ENCODE data around the gene ZMYND10. TPM values are rescaled to one million over a fixed set of nuclear protein-coding genes. Genes with fewer than 3 reads are reported as not detected.

The ZMYND10 gene
- total RNA-seq, 1 experiment from 2014 or later, result 1.4 TPM

DNA sequence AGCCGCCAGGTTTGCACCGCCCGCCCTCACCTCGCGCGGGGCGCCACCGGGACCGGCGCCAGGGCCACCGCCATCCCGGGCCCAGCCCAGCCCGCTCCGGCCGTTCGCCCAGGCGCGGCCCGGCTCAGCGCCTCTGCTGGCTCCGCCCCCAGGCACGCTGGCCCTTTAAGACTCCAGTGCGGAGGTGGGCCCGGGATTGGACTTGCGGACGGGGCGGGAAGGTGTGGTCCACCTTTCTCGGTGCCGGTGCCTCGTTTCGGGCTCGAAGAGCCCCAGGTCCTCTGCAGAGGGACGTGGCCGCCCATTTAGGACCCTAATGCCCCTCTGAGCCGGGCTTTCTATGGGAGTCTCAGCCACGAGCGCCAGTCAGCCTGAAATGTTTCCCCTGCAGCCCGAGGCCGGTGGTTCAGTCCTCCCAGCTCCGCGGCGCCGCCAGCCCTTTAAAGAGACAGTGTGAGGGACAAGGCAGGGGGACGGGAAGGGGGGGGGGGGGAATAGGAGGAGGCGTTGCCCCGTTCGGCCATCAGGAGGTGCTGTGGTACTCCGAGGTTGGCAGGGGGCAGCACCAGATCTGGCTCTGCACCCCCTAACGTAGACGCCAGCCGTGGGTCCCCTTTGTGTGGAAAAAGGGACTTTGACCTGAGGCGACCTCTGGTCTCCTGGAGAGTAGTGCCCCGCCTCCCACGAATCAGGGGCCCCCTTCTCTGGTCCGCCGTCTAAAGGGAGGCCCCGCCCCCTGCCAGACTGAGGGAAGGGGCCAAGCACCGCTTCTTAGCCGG, 24.0 kb downstream of the ZMYND10 start:
- H3K9me3 Mint-ChIP-seq, result no peaks in the 10 kb centered on the region
- Histone ChIP-seq H2AFZ (ENCODE audit: low read length) (no peak overlapping the region), H2BK5ac (ENCODE audit: insufficient read length, low read length) (peak overlapping the region; percentile 81), H3K4me1 (ENCODE audit: insufficient read depth, low read length) (peaks cover 6% of the 10 kb centered on the region; the same call in 1 of the 2 replicates), H3K79me2 (ENCODE audit: insufficient read depth, low read length) (peaks cover 5% of the 10 kb centered on the region; the same call in 1 of the 2 replicates), H3K18ac (ENCODE audit: insufficient read length, low read depth, low read length) (peak overlapping the region; percentile 96), H4K8ac (replicated peaks; ENCODE audit: insufficient read length, low read depth, low read length) (no peak overlapping the region), H2BK120ac (ENCODE audit: low read depth, low read length, poor library complexity, severe bottlenecking) (no peak overlapping the region), H3K23me2 (ENCODE audit: insufficient read length, low read depth, low read length, poor library complexity, severe bottlenecking) (peaks cover 15% of the 10 kb centered on the region), H3K56ac (ENCODE audit: insufficient read length, low read depth, low read length) (no peak overlapping the region), H3K4ac (ENCODE audit: low read depth, low read length) (no peak overlapping the region), H2AK5ac (ENCODE audit: insufficient read length, low read length) (no peak overlapping the region), H3K9me3 (ENCODE audit: control insufficient read depth, low read depth, low read length) (no peaks in the 10 kb centered on the region), H3K23ac (ENCODE audit: insufficient read length, low read depth, low read length) (no peak overlapping the region), H3K4me2 (ENCODE audit: insufficient read depth, insufficient read length, low read length) (peak overlapping the region; percentile 37), H3K27me3 (ENCODE audit: insufficient read depth, low read length) (no peaks in the 10 kb centered on the region), H4K91ac (ENCODE audit: insufficient read length, low read depth, low read length) (no peak overlapping the region), H3K9ac (ENCODE audit: extremely low read depth, insufficient read length, low read length) (peak overlapping the region; percentile 87), H2BK15ac (ENCODE audit: low read depth, low read length) (no peak overlapping the region), H3K79me1 (ENCODE audit: insufficient read depth, low read depth, low read length, poor library complexity, severe bottlenecking) (no peaks in the 10 kb centered on the region), H4K5ac (ENCODE audit: insufficient read length, low read depth, low read length) (no peak overlapping the region), H2BK12ac (ENCODE audit: insufficient read length, low read depth, low read length) (no peak overlapping the region), H2BK20ac (ENCODE audit: low read depth, low read length, poor library complexity, severe bottlenecking) (no peak overlapping the region), H3K14ac (ENCODE audit: insufficient read depth, low read length) (peak overlapping the region; percentile 98), H3K27ac (ENCODE audit: insufficient read length, low read depth, low read length) (no peak overlapping the region), H4K20me1 (ENCODE audit: control insufficient read depth, insufficient read depth, insufficient read length) (no peaks in the 10 kb centered on the region), H3T11ph (ENCODE audit: low read length) (no peak overlapping the region)
- peaks cover 27 to 42% of the 10 kb centered on the region in 2 experiments for H3K4me1 Mint-ChIP-seq
- WGBS (ENCODE audit: extremely low coverage, insufficient read length, low lambda C conversion rate), result no CpG with 5 or more reads among the region's 59 CpGs
- TF ChIP-seq, protein P1, sequence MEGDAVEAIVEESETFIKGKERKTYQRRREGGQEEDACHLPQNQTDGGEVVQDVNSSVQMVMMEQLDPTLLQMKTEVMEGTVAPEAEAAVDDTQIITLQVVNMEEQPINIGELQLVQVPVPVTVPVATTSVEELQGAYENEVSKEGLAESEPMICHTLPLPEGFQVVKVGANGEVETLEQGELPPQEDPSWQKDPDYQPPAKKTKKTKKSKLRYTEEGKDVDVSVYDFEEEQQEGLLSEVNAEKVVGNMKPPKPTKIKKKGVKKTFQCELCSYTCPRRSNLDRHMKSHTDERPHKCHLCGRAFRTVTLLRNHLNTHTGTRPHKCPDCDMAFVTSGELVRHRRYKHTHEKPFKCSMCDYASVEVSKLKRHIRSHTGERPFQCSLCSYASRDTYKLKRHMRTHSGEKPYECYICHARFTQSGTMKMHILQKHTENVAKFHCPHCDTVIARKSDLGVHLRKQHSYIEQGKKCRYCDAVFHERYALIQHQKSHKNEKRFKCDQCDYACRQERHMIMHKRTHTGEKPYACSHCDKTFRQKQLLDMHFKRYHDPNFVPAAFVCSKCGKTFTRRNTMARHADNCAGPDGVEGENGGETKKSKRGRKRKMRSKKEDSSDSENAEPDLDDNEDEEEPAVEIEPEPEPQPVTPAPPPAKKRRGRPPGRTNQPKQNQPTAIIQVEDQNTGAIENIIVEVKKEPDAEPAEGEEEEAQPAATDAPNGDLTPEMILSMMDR (conservative IDR thresholded peaks at IDR 0.05), result peak; percentile 78
- H3K27me3 Mint-ChIP-seq (ENCODE audit: low read depth), result no peaks in the 10 kb centered on the region
- peak overlapping the region; percentile 85 to 90 for H3K4me3 Mint-ChIP-seq
- peaks cover 37 to 59% (median 47%) of the 10 kb centered on the region in 3 experiments for H3K36me3 Mint-ChIP-seq (ENCODE audit: insufficient read depth in 1 of 3, low read depth in 3 of 3)
- peak; percentile 94 for DNase-seq
- peak overlapping the region; percentile 98 to 100 (median 99) for H3K27ac Mint-ChIP-seq
